PFSK-1 (cell line): ENCODE results near the gene PRKAR1B.

ENCODE experiments used
- FOXP2 ChIP-seq: optimal IDR thresholded peaks from 2 replicates; pipeline ENCODE3; 2011; ENCODE audit warnings: borderline replicate concordance, control low read depth, inconsistent platforms; ENCODE audit not compliant: insufficient read depth; ENCODE audit errors: extremely low read length, extremely low read depth
- POLR2AphosphoS5 ChIP-seq: IDR thresholded peaks from 2 replicates; pipeline ENCODE4 v1.6.1; 2012; ENCODE audit warnings: low read depth, mild to moderate bottlenecking, control low read depth, low read length, moderate library complexity
- REST ChIP-seq, 2 experiments: IDR thresholded peaks; 2 replicates each; pipeline versions ENCODE4 v1.6.1 to v1.8.0; 2011 to 2012; ENCODE audit warnings: low read depth in 2 of 2, low read length in 2 of 2, control low read depth in 1 of 2, inconsistent platforms in 1 of 2, mild to moderate bottlenecking in 1 of 2, moderate library complexity in 1 of 2; ENCODE audit not compliant: insufficient read depth in 1 of 2
- SIN3A ChIP-seq: IDR thresholded peaks from 2 replicates; pipeline ENCODE4 v1.6.1; 2012; ENCODE audit warnings: mild to moderate bottlenecking, low read length, moderate library complexity, borderline replicate concordance; ENCODE audit not compliant: insufficient read depth
- TAF1 ChIP-seq: IDR thresholded peaks from 2 replicates; pipeline ENCODE4 v1.6.1; 2012; ENCODE audit warnings: low read length, control low read depth, borderline replicate concordance; ENCODE audit not compliant: insufficient read depth

The PRKAR1B gene

GRCh38 chr7:564176-564865 is 162.8 kb downstream of the PRKAR1B start:
- TF ChIP-seq SIN3A, result no peak
- no peak for TF ChIP-seq FOXP2
- no peak for TF ChIP-seq TAF1
- no peak for TF ChIP-seq REST (IDR thresholded peaks at IDR 0.05; ENCODE audit: insufficient read depth in 1 of 2, low read depth in 2 of 2, low read length in 2 of 2)
- no peak for TF ChIP-seq POLR2AphosphoS5

GRCh38 chr7:563629-564170 is 163.4 kb downstream of the PRKAR1B start:
- TF ChIP-seq FOXP2 (no peak), REST (IDR thresholded peaks at IDR 0.05; ENCODE audit: insufficient read depth in 1 of 2, low read depth in 2 of 2, low read length in 2 of 2) (no peak), TAF1 (no peak), POLR2AphosphoS5 (no peak)

GRCh38 chr7:562789-563628 is 164.1 kb downstream of the PRKAR1B start:
- TF ChIP-seq TAF1 (no peak), REST (IDR thresholded peaks at IDR 0.05; ENCODE audit: insufficient read depth in 1 of 2, low read depth in 2 of 2, low read length in 2 of 2) (peak in 1 of 2 experiments; percentile 40; a peak in 1 of 4 replicates), POLR2AphosphoS5 (no peak), FOXP2 (no peak)

GRCh38 chr7:562374-562675 is 164.8 kb downstream of the PRKAR1B start:
- TF ChIP-seq FOXP2 (no peak), POLR2AphosphoS5 (no peak), TAF1 (no peak), SIN3A (no peak), REST (IDR thresholded peaks at IDR 0.05; ENCODE audit: insufficient read depth in 1 of 2, low read depth in 2 of 2, low read length in 2 of 2) (no peak)
